GM18499 (cell line): ENCODE results near the gene GLCE.
"Not testable (repeated sequence)": the region's sequence is repeated elsewhere in the genome, so short reads cannot be mapped to it uniquely, and the experiment has no call there.

Experiments used
- ATAC-seq: cut with Tn5 transposase; IDR thresholded peaks from one replicate; pipeline ENCODE4 v1.9.1; 2021; ENCODE audit warnings: moderate number of reproducible peaks; ENCODE audit not compliant: insufficient read depth, unreplicated experiment

Gene GLCE

DNA sequence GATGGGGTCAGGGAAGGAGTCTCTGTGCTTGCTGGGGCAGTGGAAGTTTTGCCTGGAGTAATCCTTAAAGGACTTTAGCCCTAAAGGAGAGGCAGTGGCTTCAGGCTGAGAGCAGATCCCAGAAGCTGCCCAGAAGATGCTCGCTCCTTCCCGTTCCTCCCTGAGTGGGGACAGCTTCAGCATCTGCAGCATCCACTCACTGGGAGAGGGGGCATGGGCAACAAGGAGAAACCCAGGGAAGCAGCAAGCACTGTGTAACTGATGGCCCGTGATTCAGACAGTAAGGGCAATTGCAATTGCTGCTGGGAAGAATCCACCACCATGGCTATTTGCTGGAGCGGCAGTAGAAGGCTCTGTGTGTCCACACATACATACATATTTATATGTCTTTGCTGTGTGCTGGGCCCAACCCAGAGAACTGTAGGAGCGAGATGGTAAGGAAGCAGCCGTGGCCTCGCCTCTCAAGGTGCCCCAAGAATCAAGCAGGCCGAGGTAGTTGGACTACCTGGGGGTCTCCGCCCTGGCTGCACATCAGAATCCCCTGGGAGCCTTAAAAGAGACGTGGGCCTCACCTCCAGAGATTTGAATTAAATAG is 132.5 kb downstream of the GLCE start:
- ATAC-seq = no peak

- ATAC-seq = no peak
These were observed 133.5 kb downstream of the GLCE start for GRCh38 chr15:69293741-69294615.

DNA sequence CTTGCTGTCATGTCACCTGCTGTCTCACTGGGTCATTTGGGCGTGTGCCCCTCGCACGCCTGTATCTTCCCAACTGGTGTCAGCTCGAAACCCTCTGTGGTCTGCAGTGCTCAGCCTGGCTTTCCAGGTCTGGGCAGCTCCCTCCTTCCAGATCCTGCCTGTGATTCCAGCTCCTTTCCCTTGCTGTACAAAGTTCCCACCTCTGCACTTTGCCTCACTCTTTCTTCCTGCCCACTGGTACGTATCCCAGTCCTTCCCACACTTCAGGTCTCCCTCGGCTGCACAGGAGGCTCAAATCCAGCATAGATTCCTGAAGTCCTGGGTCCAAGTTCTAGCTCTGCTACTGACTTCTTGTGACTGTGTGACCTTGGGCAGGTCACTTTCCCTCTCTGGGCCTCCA is 136.2 kb downstream of the GLCE start:
- ATAC-seq = no peak

DNA sequence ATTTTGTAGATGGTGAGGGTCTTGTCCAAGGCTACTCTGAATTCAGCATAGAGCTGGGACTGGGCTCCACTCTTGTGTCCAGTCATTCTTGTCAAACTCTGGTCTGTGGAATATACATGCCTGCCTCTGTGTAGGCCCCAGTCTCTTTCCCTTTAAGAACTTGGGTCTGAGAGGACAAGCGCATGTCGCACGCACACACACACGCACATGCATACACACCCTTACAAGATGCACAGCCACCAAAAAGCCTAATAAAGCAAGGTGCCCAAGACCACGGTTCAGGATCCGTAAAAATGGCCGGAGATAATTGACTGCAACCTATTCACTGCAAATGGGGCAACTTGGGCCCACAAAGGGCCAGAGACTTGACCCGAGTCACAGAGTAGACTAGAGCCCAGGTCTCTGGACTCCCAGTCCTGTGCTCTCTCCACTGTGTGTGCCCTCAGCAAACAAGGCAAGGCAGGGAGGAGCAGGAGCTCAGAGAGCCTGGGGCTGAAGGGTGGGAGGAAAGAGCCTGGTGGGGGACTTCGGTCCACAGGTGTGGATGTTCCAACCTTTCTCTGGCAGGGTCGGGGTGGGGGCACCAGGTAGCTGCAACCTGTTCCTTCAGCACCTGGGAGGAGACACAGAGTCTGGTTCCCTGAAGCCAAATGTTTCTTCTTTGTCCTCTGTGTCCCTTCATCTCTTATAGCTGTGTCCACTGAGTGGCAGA is 137.4 kb downstream of the GLCE start:
- ATAC-seq = no peak

DNA sequence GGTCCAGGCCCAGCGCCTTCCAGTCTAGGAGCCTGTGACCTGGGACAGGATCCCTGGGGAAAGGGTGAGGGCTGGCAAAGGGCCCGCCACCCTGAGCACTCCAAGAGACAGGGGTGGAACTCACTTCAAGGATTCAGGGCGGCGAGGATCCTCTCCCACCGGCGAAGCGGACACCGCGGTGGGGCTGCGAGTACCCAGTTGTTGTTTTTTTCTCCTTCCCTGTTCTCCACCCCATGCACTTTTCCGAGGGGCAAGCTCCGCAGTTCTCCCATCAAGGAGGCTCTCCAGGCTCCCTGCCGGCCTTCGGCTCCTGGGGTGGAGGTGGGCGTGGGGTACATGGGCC is 137.9 kb downstream of the GLCE start:
- no peak for ATAC-seq

DNA sequence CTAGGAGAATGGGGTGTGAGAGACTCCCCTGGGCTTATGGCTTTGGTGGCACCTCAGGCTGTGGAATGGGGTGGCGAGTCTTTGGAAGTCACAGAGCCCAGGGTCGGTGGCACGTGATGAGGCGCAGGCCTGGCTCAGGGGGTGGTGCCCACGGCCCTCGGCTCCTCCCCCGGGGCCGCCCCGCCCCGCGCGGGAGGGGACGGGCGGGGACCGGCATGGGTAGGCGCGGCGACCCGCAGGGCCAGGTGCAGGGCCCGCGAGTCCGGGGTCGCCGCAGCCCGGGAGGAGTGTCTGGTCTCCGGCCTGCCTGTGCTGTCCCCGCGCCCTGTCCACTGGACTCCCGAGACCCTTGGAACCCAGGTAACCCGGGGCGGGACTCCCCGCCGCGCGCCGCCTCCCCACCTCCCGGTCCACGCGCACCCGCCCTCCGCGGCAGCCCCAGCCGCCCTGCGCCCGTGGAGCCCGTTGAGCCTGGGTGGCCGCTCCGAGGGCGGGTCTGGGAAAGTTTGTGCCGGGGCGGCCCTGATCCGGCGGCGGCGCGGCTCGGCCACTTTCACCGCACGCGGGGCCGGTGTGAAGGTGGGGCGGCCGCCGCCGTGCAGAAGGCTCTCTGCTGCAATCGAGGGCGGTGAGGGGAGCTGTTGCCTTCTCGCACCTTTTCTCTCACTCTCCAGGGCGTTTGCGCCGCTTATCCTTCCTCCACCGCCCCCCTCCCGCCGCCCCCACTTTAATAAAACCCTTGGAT is 138.4 kb downstream of the GLCE start, which contains the start of gene PAQR5:
PAQR5 (plus strand) TSS at position 216 of the 745 bp plus-strand sequence. CDS start 61,169 bp downstream, outside the sequence.
- no peak for ATAC-seq

DNA sequence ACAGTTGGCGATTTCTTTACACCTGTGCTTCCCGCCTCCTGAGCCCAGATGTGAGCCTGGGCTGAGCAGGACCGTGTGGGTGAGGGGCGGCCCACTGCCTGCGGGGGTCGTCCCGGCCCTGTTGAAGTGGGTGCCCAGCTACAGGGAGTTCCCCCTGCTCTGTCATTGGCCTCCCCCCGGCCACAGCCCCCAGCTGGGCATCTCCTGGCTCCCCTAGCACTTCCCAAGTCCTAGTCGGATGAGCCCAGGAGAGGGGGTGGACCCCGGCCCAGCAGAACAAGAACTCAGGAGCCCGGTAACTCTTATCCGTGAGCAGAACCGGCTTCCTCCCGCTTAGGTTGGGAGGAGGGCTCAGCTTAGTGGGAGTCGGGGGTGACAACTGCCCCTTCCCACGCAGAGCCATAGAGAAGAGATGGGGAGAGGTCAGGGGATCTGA is 139.0 kb downstream of the GLCE start:
- ATAC-seq = no peak

DNA sequence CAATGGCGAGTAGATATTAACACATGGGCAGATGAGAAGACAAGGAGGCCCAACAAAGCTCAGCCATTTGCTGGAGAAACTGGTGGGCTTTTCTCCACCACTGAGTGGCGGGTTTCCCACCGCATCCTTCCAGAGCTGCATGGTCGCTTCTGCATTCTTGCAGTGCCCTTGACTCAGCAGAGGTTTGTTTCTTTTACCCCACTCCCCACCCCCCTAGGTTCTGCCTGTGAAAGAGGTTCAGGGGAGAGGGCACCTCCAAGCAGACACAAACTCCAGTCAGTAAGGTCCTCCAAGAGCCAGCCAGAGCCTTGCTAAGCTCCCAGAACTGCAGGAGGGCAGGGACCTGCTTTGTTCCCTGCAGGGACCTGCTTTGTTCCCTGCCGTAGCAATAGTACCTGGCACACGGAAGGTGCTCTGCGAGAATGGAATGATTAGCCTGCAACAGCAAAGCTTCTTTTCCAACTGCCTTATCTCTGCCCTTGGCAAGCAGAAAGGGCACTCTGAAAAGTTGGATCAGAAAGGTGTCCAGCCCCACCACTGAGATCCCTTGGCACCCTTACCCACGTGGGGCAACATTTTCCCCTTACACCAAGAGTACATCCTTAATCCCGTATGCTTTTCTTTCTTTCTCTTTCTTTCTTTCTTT is 139.6 kb downstream of the GLCE start:
- ATAC-seq = no peak

DNA sequence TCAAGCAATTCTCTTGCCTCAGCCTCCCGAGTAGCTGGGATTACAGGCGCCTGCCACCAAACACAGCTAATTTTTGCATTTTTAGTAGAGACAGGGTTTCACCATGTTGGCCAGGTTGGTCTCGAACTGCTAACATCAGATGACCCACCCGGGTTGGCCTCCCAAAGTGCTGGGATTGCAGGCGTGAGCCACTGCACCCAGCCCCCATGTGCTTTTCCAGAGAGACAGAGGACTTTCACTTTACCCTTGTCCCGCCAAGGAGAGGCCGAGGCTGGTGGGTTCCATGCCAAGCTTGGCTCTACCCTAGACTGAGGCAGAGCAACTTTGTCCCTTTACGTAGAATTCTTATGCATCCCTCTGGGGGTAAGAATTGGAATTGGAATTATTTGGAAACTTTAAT is 140.7 kb downstream of the GLCE start:
- not testable (repeated sequence) for ATAC-seq

DNA sequence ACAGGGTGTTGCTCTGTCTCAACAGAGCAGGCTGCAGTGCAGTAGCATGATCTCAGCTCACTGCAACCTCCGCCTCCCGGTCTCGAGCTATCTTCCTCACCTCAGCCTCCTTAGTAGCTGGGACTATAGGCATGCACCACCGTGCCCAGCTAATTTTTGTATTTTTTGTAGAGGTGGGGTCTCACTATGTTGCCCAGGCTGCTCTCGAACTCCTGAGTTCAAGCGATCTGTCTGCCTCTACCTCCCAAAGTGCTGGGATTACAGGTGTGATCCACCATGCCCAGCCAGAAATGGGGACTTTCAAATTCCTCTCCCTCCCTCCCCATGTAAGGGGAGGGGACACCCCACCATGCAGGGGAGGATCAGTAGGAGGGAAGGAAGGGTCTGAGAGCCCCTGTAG is 141.7 kb downstream of the GLCE start:
- ATAC-seq = not testable (repeated sequence)

- ATAC-seq = no peak
These were observed 142.5 kb downstream of the GLCE start for GRCh38 chr15:69302929-69303328.

DNA sequence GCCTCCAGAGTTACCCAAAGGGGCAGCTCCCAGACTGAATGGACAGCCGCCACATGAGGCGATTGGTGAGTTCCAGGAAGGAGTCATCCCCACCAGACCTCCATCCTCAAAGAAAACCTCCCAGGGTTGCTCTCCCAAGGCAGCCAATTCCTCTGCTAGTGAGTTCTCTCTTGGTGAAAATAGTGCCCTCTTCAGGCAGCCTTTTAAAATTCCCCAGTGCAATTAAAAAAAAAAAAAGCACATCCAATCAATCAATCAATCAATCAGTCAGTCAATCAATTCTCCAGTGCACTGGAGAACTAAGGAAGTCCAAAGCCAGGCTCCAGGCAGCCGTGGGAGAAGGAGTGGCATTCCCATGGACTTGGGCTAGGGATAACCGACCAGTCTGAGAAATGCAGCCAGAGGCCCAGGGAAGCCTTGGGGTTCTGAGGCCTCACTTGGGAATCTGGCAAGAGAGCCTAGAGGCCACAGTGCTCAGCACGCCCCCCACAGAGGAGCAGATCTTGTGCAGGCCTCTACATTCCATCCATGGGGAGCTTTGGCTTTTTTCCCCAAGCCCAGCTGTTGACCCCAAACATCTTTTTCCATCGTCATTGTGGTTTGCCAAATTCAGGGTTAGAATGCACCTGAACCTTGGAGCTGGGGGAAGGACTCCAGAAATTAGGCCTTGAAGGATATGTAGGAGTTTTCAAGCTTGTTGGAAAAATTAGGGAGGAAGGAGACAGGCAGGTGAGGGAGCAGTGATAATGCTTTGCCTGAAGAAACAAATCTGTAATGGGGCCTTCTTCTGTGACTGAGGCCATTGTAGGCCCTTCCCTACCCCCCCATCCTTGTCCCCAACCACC is 143.1 kb downstream of the GLCE start:
- no peak for ATAC-seq

- no peak for ATAC-seq
These were observed 143.7 kb downstream of the GLCE start for GRCh38 chr15:69304182-69304545.

DNA sequence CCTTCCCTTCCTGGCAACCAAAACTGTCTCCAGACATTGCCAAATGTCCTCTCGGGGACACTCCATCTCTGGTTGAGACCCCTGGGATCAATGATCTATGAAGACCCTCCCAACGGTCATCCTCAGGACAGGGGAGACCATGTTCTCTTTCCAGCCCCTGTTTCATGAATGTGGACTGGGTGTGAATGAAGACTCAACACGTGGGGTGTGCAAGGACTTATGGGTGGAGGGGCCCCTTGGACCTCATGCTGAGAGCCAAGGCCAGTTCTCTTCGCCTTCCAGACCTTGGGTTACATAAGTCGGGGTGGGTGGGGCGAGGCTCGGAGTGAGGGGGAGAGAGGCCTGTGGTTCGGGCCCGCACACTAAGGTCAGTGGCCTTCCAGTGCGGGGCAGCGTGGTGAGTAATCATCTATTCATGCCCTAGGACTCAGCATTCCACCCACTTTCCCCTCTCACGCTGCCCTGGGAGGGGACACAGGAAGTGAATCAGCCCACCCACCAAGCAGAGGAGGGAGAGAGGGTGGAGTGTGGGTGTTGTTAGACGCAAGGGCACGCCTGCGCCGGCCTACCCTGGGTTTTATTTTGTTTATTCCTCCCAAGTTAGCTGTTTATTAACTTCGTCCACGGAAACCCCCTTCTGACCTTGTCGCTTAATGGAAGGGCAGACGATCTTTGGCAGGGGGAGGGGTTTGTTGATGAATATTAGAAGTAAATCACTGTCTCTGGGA is 144.9 kb downstream of the GLCE start:
- no peak for ATAC-seq

GRCh38 chr15:69305933-69306568 is 145.6 kb downstream of the GLCE start:
- ATAC-seq = no peak

DNA sequence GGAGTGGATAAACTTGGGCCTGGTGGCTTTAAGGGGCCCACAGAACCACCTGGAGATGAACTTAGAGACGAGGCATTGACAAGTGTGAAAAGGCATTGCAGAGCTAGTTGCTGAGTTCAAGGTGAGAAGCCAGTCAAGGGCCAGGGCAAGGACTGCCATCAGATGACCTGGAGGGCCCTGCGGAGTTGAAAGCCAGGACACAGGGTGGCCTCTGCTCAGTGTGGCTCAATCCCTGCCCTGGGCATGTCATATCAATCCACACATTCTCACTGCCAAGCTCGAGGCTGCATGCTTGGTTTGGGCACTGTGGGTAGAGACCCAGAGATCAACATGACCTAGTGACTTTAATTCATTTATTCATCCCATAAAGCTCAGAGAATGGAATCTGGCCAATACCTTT is 147.5 kb downstream of the GLCE start:
- no peak for ATAC-seq

DNA sequence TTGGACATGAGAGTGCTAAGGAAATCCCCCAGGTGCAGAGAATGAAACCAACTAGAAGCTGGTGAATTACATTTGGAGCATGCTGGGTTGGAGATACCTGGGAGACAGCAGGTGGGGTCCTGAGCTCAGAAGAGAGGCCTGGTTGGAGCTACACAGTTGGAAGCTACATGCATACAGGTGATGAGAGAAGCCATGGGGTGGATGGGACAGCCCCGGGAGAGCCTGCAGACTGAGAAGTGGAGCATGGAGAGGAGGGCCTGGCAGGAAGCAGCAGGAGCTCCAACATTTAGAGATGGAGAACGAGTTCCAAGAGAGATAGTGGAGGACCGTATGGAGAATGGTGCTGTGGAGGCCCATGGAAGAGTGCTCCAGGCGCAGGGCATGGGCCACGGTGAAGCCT is 148.5 kb downstream of the GLCE start:
- no peak for ATAC-seq

DNA sequence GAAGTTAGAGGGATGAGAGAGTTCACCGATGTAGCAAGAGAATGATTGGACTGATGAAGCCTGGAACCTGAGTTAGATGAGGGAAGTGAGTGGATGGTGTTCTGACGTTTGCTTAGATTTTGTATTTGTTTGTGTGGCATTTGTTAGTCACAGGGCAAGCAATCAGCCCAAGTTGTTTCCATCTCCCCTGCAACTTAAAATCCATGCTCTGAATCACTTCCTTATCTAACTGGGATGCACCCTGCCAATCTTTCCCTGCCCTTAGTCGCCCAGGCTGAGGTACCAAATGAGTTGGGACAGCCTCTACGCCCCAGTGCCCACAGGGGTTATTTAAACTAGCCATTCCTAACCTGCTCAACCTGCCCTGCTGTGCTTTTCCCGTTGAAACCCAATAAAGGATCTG is 150.9 kb downstream of the GLCE start:
- no peak for ATAC-seq
